MCF 10A (cell line): ENCODE measurements around the gene LSP1. TPM values are rescaled to one million over a fixed set of nuclear protein-coding genes. Genes with fewer than 3 reads are reported as not detected.

Experiments
- BruUV-seq: library from RNA; stranded (reverse); fragments of 400-500 nt; replicated peaks from 2 replicates; lab custom pipeline; 2021; lab: Mats Ljungman, UMichigan
- CTCF ChIA-PET: fragments of 300-600 bp; sonication (Branson Sonifier 250); formaldehyde crosslinking; extraction: SDS; loops from one replicate; lab custom pipeline; 2021; ENCODE audit warnings: antibody characterized with exemption, inconsistent platforms; lab: Yijun Ruan, JAX
- POLR2A ChIA-PET: fragments of 300-600, 350-650 bp; sonication (Branson Sonifier 250); formaldehyde crosslinking; extraction: SDS; loops from one replicate; lab custom pipeline; 2020; ENCODE audit warnings: antibody characterized with exemption, inconsistent platforms; lab: Yijun Ruan, JAX
- DNase-seq: peaks from one replicate; pipeline ENCODE4 v3.0.0-alpha.2; 2018; ENCODE audit not compliant: unreplicated experiment
- H3K27ac Mint-ChIP-seq: one replicate; pipeline ENCODE4 v1.8.0; 2022; ENCODE audit warnings: mild to moderate bottlenecking, low read depth, mixed read lengths; ENCODE audit not compliant: unreplicated experiment
- H3K27me3 Mint-ChIP-seq: one replicate; pipeline ENCODE4 v1.8.0; 2022; ENCODE audit warnings: mixed read lengths; ENCODE audit not compliant: insufficient read depth, unreplicated experiment
- H3K36me3 Mint-ChIP-seq: one replicate; pipeline ENCODE4 v1.8.0; 2022; ENCODE audit warnings: mild to moderate bottlenecking, moderate library complexity, mixed read lengths; ENCODE audit not compliant: insufficient read depth, unreplicated experiment
- H3K4me1 Mint-ChIP-seq: one replicate; pipeline ENCODE4 v1.8.0; 2022; ENCODE audit warnings: mixed read lengths; ENCODE audit not compliant: insufficient read depth, unreplicated experiment
- H3K4me3 Mint-ChIP-seq: one replicate; pipeline ENCODE4 v1.8.0; 2022; ENCODE audit warnings: mild to moderate bottlenecking, moderate library complexity, mixed read lengths; ENCODE audit not compliant: unreplicated experiment
- H3K9me3 Mint-ChIP-seq: one replicate; pipeline ENCODE4 v1.8.0; 2022; ENCODE audit warnings: mixed read lengths; ENCODE audit not compliant: unreplicated experiment
- CTCF ChIP-seq: fragments of 200-600 bp; IDR thresholded peaks from one replicate; pipeline ENCODE4 v1.8.0; 2022; ENCODE audit warnings: antibody characterized with exemption, mild to moderate bottlenecking; ENCODE audit not compliant: unreplicated experiment
- intact Hi-C: fragments of 100-400 bp; cut with micrococcal nuclease; formaldehyde crosslinking; loops from 2 replicates; pipeline ENCODE4 v1.14.1; 2022
- total RNA-seq: library from RNA; stranded (reverse); gene quantifications from 2 replicates; pipeline ENCODE4 v1.2.3, GENCODE V29; 2022

The LSP1 gene
- total RNA-seq, 1 experiment from 2014 or later = 3.7 TPM

GRCh38 chr11:1858154-1858553 lies 5.3 kb downstream of the LSP1 start:
- no peak for DNase-seq
- no peak for TF ChIP-seq CTCF
- CTCF ChIA-PET = interaction anchor here (0.5 to 1.1 kb wide), 3 partner anchors 24 to 206 kb away, joined by 3 to 5 read pairs (median 3); no protein-coding TSS in a partner anchor
- Mint-ChIP-seq H3K9me3 (no peaks in the 10 kb centered on the region), H3K4me1 (peaks cover 8% of the 10 kb centered on the region), H3K27ac (no peak overlapping the region), H3K4me3 (no peak overlapping the region), H3K27me3 (no peaks in the 10 kb centered on the region), H3K36me3 (no peaks in the 10 kb centered on the region)
- POLR2A ChIA-PET = interaction anchor here (0.8 kb wide), 1 partner anchor 10 kb away, joined by 6 read pairs; no protein-coding TSS in a partner anchor
- intact Hi-C loops = no loop called here
- BruUV-seq = no TSS peak

- intact Hi-C loops = no loop called here
- CTCF ChIA-PET = interaction anchor here (0.5 to 1.0 kb wide), 3 partner anchors 81 to 206 kb away, joined by 3 read pairs; no protein-coding TSS in a partner anchor
- no peak overlapping the region for H3K27ac Mint-ChIP-seq
- peaks cover 12% of the 10 kb centered on the region for H3K4me1 Mint-ChIP-seq
- POLR2A ChIA-PET = no interaction called here
- H3K4me3 Mint-ChIP-seq = no peak overlapping the region
- no TSS peak for BruUV-seq
- no peak for DNase-seq
- no peaks in the 10 kb centered on the region for H3K36me3 Mint-ChIP-seq
- no peak for TF ChIP-seq CTCF
- no peaks in the 10 kb centered on the region for H3K9me3 Mint-ChIP-seq
- no peaks in the 10 kb centered on the region for H3K27me3 Mint-ChIP-seq
Measured at GRCh38 chr11:1858576-1858975, 5.7 kb downstream of the LSP1 start.

GRCh38 chr11:1859004-1859403 lies 6.1 kb downstream of the LSP1 start:
- intact Hi-C loops = no loop called here
- no peak for DNase-seq
- H3K4me1 Mint-ChIP-seq = peaks cover 17% of the 10 kb centered on the region
- H3K36me3 Mint-ChIP-seq = no peaks in the 10 kb centered on the region
- H3K27me3 Mint-ChIP-seq = no peaks in the 10 kb centered on the region
- H3K27ac Mint-ChIP-seq = no peak overlapping the region
- CTCF ChIA-PET = interaction anchor here (0.6 kb wide), 1 partner anchor 97 kb away, joined by 3 read pairs; no protein-coding TSS in a partner anchor
- TF ChIP-seq CTCF = no peak
- POLR2A ChIA-PET = interaction anchor here (0.7 kb wide), 1 partner anchor 38 kb away, joined by 3 read pairs; no protein-coding TSS in a partner anchor
- no peak overlapping the region for H3K4me3 Mint-ChIP-seq
- BruUV-seq = no TSS peak
- no peaks in the 10 kb centered on the region for H3K9me3 Mint-ChIP-seq

GRCh38 chr11:1860108-1860507 lies 7.2 kb downstream of the LSP1 start:
- DNase-seq = no peak
- BruUV-seq = no TSS peak
- intact Hi-C loops = no loop called here
- Mint-ChIP-seq H3K9me3 (no peaks in the 10 kb centered on the region), H3K4me1 (peaks cover 27% of the 10 kb centered on the region), H3K36me3 (no peaks in the 10 kb centered on the region), H3K27me3 (no peaks in the 10 kb centered on the region), H3K4me3 (no peak overlapping the region), H3K27ac (no peak overlapping the region)
- ChIA-PET POLR2A (interaction anchor here (1.0 kb wide), 1 partner anchor 166 kb away, joined by 4 read pairs; no protein-coding TSS in a partner anchor), CTCF (interaction anchor here (0.6 to 1.4 kb wide), 4 partner anchors 15 to 208 kb away, joined by 3 to 6 read pairs (median 3); no protein-coding TSS in a partner anchor)
- TF ChIP-seq CTCF = no peak
